Measurements from ENCODE around the gene HILPDA.
"Not testable (repeated sequence)": the region's sequence is repeated elsewhere in the genome, so short reads cannot be mapped to it uniquely, and the experiment has no call there.

HILPDA gene

DNA sequence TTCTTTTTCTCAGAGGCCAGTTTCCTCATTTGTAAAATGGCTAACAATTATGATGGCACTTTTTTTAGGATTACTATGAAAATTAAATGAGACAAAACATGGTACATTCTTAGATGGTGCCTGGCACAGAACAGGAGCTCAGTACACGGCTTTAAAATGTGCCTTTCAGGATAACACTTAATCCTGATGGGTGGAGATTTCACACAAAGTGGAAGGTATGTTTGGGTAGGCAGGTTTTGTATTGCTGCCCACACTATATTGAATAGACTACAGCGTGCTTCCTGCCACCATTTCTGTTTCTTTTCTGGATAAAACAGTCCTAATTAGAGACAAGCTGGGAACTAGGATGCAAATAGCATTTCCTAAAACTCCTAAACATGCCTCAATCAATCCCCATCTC, 23.9 kb upstream of the HILPDA start:
- DNase-seq (ENCODE audit: low read depth), result no peak

DNA sequence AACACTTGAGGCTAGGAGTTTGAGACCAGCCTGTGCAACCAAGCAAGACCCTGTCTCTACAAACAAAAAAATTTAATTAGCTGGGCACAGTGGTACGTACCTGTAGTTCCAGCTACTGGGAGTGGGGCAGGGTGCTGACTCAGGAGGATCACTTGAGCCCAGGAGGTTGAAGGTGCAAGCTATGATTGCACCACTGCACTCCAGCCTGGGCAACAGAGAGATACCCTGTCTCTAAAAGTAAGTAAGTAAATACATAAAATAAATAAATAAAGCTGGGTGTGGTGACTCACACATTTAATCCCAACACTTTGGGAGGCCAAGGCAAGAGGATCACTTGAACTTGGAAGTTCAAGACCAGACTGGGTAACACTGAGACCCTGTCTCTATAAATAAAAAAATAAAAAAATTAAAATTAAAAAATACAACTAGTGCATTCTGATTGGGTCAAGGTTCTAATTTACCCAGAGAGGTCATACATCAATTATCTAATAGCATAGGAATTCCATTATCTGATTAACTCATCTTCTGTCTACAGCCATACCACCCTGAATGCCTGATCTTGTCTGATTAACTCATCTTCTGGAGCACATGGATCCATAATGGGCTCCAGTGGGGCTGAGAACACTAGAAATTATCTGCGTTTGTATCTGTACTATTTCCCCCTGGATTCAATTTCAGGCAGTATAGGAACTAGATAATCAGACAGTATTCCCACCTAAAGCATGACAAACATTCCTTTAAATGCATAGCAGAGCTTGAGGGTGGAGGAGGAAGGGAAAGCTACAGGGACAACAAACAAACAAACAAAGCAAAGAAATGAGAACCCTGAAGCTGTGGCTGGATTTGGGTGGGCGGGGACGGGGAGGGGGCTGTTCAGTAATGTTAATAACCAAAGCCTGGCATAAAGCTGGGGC, 21.0 kb upstream of the HILPDA start:
- no peak for DNase-seq (ENCODE audit: low read depth)

DNA sequence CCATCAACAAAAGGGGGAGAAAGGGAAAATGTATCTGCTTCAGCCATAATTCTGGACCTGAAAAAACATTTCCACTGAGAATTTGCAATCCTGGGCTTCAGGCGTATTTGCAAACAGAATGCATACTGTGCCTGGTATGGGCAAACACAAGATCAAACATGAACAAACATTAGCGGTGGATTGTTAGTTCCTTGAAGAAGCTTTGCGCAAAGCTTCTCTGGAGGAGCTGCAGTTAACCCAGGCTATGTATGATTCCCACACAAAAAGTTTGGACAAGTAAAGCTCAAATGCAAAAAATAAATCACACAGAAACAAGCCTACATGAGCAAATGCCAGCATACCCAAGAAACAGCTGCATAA, 20.4 kb upstream of the HILPDA start:
- no peak for DNase-seq (ENCODE audit: low read depth)

DNA sequence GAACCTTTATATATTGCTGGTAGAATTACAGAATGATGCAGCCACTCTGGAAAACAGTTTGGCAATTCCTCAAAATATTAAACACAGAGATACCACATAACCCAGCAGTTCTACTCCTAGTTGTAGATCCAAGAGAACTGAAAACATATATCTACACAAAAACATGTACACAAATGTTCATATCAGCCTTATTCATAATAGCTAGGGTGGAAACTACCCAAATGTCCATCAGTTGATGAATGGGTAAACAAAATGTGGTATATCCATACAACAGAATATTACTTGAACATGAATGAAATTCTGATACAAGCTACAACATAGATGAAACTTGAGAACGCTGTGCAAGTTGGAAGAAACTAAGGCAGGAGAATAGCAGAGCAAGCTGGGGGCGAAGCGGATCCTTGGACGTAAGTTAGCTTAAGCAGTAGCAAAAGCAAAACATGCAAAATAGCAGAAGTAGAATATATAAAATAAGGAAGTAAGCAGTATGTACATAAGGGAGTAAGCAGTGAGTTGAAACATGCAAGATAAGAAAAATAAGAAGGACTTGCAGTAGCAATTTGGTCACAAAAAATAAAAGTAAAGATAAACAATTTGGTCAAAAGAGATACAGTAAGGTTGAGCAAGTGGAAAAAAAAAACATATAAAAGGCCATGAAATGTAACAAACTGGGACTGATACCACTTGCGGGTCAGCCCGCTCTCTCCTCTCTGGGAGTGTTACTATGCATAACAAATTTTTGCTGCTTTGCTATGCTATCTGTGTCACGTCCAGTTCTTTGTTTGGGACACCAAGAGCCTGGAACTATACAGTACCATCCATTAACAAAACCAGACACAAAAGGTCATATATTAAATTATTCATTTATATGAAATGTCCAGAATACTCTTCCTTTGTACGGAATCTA, 18.0 kb upstream of the HILPDA start:
- no peak for DNase-seq (ENCODE audit: low read depth)

DNA sequence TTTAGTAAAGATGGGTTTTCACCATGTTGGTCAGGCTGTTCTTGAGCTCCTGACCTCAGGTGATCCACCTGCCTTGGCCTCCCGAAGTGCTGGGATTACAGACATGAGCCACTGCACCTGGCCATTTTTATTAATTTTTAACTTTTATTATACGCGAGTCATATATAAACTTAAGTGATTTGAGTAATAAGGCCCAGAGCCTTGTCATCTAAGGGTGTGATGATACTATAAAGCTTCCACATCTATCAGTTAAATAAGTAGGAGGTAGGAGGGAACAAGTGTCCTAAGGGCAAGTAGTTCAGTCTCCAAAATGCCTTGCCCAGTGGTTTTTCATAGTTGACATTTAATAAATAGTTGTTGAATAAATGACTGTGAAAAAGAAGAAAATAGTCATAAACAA, 13.3 kb upstream of the HILPDA start:
- no peak for DNase-seq (ENCODE audit: low read depth)

DNA sequence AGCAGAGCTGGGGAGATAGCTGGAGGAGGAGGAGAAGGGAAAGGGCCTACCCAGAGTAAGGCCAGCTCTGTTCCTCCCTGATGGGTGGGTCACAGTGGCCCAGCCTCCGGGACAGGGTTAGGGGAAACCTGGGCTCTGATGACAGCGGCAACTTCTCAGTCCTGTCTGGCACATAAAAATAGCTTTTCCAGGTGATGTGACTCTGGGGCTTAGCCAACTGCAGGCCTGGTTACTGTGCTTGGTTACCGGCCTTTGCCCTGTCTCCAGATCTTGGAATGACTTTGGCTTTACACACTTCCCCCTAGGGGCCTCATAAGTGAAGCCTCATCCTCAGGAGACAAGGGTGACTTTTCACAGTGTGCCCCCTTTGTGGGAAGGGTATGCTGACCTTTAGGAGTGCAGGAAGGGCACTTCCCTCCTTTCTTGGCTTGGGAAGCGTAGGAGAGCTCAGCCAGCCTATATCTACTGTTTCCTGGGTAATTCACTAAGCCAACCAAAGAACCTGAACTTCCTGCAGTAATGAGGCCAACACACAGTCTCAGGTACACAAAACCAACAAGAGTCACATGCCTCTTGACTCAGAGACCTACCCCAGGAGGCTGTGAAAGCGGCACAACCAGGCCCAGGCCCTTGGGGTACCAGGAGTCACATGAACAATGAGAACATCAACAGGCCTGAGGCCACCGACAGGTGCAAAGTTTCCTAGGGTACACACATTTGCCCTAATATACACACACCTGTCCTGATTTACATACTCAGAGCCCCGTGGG, 11.7 kb upstream of the HILPDA start:
- no peak for DNase-seq (ENCODE audit: low read depth)

DNA sequence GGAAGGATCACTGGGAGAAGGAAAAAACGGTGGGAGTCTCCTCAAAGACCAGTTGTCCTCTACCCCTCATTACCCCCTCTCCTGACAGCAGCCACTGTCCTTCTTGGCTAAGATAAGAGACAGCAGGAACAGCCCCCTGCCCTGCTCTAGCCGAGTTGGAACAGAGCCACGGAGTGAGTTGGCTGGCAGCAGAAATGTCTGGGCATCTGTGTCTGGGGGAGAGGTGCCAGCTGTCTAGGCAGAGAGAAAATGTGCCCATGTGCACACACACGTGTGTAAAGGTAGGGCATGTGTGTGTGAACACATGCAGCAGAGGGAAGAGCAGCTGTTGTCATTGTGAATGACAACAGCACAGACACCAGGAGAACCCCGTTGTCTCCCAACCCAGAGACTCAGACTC, 9.4 kb upstream of the HILPDA start:
- no peak for DNase-seq (ENCODE audit: low read depth)

DNA sequence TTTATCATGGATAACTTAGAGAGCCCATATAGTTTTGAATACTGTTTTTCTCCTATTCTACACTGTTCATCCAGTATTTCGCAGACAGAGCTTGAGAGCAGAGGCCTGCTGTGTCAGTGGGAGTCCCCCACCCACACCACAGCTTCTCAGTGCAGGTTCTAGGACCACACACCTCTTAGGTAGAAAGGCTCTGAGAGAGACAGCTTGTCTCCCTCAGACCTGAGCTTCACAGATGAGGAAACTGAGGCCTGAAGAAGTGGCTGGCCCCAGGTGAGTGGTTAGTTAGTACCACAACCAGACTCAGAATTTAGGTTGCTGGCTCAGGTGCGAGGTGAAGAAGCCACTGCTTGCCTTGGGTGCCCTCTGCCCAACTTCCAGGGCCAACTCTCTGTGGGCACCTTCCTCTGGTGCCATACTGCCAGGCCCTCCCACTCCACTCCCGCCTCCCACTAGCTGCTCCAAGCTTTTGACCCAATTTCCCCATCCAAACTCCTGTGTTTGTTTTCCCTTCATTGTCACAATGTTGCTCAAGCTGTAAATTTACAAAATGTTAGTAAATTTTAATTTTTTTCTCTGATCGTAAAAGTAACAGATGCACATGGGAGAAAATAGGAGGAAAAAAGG, 7.6 kb upstream of the HILPDA start:
- DNase-seq (ENCODE audit: low read depth), result no peak

DNA sequence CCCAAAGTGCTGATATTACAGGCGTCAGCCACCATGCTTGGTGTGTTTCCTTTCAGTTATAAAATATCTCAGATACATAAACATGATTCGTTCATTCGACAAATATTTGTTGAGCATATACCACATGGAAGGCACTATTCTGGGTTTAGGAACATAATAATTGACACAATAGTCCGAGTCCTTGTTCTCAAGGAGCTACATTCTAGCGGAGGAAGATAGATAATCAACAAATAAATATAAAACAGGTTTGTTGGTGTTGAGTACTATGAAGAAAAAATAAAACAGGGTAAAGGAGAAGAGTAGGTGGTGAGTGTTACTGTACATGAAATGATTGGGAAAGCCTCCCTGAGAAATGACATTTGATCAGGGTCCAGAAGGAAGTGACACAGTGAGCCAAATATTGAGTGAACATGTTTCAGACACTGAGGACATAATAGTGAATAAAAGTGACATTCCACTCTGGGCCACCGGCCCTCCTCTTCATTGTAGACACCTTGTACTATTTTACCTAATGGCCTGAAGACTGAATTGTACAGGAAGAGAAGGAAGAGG, 6.9 kb upstream of the HILPDA start:
- DNase-seq (ENCODE audit: low read depth), result no peak

DNA sequence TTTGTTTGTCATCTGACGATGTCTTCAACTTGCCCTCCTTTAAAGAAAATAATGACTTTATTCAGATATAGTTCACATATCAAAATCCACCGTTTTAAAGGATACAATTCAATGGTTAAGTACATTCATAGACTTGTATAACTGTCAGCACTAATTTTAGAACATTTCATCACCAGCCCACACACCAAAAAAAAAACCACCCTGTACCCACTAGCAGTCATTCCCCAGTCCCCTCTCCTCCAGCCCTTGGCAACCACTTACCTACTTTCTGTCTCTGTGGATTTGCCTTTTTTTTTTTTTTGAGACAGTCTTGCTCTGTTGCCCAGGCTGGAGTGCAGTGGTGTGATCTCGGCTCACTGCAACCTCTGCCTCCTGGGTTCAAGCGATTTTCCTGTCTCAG, 5.3 kb upstream of the HILPDA start:
- no peak for DNase-seq (ENCODE audit: low read depth)

DNA sequence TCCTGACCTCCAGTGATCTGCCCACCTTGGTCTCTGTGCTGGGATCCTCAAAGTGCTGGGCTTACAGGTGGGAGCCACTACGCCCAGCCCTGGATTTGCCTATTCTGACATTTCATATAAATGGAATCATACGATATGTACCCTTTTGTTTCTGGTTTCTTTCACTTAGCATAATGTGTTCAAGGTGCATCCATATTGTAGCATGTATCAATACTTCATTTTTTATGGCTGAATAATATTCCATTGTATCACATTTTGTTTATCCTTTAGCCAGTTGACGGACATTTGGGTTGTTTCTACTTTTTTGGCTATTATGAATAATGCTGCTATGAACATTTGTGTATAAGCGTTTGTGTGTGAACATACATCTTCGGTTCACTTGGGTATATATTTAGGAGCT, 4.8 kb upstream of the HILPDA start:
- DNase-seq (ENCODE audit: low read depth), result no peak

DNA sequence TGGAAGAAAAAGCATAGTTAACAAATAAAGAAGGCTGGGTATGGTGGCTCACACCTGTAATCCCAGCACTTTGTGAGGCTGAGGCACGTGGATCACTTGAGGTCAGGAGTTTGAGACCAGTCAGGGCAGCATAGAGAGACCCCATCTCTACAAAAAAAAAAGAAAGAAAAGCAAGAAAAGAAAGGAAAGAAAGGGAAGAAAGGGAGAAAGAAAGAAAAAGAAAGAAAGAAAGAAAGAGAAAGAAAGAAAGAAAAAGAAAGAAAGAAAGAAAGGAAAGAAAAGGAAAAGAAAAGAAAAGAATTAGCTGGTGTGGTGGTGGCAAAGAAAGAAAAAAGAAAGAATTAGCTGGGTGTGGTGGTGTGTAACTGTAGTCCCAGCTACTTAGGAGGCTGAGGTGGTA, 3.1 kb upstream of the HILPDA start:
- no peak for DNase-seq (ENCODE audit: low read depth)

DNA sequence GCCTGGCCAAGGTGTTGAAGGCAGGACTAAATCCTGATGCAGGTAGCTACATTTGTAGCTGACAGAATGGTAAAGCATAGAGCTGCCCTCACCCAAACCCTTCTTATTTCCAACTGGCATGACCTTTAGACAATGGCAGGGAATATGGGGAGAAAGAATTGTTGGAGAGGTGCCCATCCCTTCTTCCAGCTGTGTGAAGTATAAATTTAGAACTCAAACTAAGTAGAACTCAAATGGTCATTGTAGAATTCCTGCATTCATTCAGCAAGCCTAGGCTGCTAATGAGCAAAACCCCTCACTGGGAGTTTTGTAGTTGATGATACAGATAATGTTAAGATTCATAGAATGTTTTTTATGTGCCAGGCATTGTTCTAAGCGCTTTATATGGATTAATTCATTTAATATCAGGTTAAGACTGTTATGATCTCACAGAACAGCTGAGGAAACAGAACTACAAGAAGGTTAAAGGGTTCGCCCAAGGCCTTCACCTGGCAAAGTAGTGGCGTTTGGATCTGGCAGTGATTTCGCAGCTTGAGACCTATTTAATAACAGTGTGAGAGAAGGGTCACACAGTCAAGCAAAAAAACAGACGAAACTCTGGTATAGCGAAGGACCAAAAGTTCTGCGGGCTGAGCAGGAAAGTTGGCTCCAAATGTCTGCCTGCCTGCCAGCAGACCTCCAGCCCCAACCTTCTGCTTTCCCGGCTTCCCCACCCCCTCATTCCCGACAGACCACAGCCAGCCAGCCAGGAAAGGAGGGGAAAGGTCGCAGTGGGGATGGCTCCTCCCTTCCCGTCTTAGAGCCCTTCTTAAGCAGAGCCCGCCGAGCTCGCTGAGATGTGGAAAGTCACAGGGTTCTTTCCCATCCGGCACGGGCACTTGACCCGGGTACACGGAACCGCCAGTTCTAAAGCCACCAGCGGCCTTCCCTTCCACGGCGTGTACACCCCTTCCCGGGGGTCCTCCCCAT, 1.6 kb upstream of the HILPDA start:
- no peak for DNase-seq (ENCODE audit: low read depth)

DNA sequence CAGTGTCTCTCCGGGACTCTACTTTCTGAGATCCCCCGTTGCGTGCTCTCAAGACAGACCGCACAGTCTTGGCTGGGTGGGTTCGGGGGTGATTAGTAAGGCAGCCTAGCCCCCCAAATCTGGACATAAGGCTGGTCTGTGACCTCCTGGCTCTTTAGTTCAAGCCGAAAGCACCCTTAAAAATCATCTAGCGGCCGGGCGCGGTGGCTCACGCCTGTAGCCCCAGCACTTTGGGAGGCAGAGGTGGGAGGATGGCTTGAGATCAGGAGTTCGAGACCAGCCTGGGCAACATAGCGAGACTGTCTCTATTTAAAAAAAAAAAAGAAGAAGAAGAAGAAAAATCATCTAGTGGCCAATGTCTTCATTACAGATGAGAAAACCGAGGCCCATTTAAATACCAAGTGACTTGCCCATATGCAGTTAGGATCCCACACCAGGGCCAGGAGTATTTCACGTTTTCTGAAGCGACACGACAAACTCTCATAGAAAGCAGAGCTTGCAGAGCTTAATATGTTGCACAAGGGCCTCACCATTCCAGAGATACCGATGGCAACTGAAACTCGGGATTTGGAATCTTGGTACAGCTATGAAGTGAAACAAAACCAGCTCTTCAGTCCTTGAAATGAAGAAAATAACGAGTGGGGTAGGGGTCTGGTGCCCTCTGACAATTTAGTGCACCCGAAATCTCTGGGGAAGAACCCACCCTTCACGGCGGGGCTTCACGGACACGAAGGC, 703 bp upstream of the HILPDA start:
- DNase-seq (ENCODE audit: low read depth), result no peak

DNA sequence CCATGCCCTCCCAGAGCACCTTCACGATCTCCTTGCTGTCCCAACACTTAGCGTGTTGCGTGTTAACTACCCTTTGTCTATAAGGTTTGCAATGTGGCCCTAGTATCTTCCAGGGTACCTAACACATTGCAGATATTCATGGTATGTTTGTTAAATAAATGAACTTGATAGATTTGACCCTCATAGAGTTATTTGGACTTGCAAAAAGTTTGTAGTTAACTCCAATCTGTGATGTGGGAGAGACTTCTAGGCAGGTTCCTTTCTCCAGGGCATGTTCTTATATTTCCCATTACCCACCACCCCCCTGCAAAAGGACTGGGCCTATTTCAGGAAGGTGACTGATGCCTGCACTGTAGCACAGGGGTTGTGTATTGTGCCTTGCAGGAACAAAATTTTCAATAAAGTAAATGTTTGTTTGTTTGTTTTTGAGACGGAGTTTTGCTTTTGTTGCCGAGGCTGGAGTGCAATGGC, 612 bp downstream of the HILPDA start:
- no peak for DNase-seq (ENCODE audit: low read depth)

DNA sequence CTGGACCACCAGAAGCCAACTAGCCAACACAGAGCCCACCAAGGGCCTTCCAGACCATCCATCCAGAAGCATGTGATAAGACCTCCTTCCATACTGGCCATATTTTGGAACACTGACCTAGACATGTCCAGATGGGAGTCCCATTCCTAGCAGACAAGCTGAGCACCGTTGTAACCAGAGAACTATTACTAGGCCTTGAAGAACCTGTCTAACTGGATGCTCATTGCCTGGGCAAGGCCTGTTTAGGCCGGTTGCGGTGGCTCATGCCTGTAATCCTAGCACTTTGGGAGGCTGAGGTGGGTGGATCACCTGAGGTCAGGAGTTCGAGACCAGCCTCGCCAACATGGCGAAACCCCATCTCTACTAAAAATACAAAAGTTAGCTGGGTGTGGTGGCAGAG, 1.7 kb downstream of the HILPDA start:
- not testable (repeated sequence) for DNase-seq (ENCODE audit: low read depth)

DNA sequence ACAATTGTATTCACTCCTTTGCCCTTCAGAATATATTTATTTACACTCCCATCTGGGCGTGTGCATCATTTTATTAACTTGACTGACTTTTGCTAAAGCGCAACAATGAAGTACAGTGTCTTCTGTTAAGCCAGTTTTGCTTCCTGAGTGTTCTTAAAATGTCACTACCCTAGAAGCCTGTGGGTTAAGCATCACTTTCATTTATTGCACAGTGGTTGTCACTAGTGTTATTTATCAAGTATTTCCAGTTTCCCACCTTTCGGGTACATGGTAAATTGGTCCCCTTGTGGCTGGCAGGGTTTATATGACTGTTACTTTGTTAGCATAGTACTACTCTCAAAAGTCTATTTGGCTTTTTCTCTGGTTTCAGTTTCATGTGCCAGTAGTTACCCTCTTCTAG, 3.3 kb downstream of the HILPDA start:
- DNase-seq (ENCODE audit: low read depth), result no peak

DNA sequence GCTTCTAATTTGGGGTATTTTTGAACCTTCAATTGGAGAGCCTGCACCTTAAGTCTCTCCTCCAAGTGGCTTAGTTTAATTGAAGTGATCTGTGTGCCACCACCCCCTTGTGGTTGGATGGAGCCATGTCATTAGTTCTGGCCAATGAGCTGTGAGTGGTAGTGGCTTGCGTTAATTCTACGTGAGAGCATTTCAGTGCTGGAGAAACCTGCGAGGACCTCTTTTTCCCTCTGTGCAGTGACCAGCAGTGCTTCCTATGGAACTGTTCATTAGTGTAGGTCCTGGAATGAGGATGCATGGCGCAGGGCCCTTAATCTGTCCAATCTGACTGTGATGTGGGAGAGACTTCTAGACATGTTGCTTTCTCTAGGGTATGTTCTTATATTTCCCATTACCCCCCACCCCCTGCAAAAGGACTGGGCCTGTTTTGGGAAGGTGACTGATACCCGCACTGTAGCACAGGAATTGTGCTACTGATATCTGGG, 3.8 kb downstream of the HILPDA start:
- no peak for DNase-seq (ENCODE audit: low read depth)

DNA sequence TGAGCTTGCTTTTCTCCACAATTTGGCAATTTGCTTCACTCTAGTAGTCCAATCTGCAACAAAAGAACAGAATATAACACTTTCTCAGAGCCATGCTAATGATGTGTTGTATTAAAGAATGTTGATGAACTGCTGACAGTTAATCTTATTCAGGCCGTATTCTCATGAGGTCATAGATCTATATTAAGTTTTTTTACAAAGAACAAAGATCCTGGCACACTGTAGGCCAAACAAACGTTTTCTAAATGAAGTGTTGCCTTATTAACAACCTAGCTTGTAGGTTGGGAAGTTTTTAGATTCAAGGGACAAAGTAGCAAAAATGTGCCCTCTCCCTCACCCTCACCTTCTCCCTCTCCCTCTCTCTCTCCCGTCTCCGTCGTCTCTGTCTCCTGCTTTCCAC, 6.8 kb downstream of the HILPDA start:
- DNase-seq (ENCODE audit: low read depth), result no peak

Measured in CMK (cell line).